Stimulated activated CD4-positive, alpha-beta T cell treated with anti-CD3 and anti-CD28 coated beads, TNF-alpha, amount 100 ng/mL, for 4 hours (primary cell): ENCODE results near the gene RABGAP1.

Source experiments
- DNase-seq, 3 experiments: peaks; one replicate each; pipeline ENCODE4 v3.0.0-alpha.2; 2020; ENCODE audit warnings: low read depth in 3 of 3

The RABGAP1 gene

DNA sequence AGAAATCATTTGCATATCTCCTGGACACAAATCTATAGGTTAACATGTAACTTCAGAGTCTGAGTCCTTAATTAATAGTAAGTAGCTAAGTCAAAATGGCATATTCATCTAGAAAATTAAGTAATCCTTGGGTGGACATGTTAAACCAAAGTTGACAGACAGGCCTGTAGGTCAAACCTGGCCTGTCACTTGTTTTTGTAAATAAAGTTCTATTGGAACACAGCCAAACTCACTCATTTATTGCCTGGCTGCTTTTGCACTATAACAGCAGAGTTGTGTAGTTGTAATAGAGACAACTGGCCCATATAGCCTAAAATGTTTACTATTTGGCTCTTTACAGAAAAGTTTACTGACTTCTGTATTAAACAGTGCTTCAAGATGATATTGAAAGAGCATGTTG is 68.1 kb downstream of the RABGAP1 start:
- DNase-seq, result no peak

DNA sequence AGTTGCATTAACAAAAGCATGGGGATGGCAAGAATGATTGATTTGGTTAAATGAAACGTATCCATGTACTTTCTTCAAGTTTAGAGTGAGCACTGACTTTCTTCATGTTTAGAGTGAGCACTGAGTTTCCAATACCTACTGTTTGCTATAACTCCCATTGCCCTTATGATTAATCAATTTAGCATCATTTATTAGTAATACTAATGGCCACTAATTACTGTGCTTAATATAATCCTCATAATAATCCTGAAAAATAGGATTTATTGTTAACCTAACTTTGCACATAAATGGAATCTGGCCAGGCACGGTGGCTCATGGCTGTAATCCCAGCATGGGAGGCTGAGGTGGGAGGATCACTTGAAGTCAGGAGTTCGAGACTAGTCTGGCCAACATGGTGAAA is 70.6 kb downstream of the RABGAP1 start:
- DNase-seq, result no peak

DNA sequence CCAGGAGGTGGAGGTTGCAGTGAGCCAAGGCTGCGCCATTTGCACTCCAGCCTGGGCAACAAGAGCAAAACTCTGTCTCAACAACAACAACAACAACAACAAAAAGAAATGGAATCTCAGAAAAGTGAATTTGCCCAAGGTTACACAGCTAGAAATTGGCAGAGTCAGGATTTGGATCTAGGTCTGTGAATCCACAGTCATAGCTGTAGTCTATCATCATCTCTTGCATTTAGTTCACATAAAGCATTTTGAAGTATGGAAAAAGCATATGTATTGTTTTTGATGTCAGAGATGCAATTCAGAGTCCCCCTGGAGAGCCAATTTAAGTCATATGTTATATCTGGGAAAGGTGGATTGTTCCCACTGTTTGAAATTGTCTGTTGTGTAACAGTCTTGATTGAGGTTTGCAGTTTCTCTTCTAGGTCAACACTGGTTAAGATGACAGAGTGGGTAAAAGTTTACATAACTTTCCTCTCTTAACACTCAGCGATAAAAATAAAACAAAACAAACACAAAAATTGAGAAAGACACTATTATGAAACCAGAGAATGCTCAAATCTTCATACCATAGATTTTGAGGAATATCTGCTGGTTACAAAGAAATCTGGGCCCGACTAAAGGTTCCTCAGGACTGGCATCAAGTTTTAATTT is 71.2 kb downstream of the RABGAP1 start:
- DNase-seq, result no peak

DNA sequence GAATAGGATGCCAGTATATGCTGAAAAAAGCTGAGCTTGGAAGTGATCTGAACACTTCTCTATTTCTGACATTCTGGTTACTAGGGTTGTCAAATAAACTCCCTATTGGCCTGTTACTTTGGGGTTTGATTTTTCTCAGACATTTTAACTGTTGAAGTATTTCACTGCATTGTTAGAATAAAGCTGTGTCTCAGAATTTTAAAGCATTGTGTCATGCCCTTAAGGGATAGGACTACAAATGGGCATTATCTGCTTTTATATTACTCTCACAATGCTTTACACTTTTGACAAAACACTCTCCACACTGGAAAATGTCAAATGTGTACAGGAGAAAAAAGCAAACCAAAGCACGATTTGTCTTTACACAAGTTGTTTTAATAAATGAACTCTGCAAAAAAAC is 75.8 kb downstream of the RABGAP1 start:
- no peak for DNase-seq

DNA sequence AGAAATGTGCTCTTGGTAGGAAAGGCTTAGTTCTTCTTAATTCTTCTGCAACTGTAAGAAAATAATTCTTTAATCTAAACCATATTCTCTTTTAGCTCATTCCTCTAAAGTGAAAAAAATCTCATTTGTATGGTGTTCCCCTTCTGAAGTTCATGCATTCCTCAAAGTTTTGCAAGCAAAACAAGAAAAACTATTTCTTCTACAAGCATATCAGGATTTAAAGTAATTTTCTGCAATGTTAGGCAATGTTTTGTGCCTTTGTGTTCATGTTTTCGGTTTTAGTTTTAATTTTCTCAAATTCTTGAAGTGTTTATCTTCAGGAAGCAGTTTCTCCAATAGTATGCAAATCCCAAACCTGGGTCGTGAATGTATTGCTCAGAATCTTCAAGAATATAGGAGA is 80.0 kb downstream of the RABGAP1 start:
- DNase-seq, result no peak

DNA sequence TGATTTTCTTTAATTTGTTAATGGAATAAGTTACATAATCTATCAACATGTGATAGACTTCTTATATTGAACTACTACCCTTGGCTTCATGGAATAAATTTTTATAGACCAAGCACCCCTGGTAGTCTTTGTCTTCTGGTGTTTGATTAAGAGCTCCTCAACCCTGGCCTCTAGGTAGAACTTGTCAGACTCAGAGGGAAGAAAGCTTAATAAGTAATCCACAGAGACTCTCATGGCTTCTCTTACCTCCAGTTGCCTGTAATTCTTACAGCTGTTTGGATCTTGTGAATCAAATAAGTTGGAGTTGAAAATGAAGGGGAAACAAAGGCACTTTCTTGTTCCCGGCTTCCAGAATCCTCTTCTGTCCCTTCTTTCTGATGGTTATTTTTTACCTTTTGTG is 85.6 kb downstream of the RABGAP1 start:
- DNase-seq, result no peak

DNA sequence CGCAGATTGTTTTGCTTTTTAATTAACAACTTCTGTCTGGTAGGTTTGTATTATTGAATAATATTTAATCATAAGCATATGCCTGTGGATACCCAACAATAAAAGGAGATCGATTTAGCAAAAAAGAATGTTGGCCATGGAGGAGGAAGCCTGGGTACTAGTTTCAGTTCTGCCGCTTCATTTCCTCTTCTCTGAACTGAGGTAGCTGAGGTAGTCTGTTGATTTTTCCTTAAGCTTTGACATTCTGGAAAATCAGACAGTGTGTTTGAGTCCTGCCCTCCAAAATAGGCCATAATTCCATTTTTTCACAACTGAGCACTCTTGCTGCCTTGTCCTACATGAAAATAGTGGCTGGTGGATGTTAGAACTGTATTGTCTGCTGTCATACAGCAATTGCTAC is 86.7 kb downstream of the RABGAP1 start:
- no peak for DNase-seq

DNA sequence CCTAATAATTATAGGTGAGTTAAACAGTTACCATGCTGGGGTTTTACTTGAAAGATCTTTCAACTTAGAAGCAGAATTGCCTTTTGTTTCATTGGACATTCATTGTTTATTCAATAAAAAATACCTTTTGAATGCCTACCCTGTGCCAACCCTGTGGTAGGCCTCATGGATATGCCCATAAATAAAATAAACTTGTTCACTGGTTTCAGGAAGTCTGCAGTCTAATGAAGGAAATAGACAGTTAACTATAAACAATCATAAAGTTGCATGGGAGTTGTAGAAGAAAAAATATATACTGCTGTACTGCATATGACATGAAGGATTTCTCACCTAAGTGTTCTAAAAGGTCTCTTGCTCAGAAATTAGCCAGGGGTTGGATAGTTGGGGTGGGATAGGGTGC is 87.3 kb downstream of the RABGAP1 start:
- no peak for DNase-seq

DNA sequence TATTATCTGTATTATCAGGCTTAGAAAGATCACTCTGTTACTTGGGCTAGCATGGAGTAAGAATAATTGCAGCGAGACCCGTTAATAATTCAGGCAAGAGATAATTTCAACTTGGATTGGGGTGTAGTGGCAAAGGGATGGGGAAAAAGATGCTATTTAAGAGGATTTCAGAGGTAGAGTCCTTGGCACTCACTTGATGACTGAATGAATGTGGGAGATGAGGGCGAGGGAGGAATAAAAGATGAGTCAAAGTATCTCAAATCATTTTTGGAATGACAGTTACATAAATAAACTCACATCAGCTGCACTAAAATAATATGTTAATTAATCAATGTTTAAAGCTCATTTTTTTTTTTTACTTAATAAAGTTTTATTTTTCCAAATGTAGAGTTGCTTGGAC is 88.2 kb downstream of the RABGAP1 start:
- DNase-seq, result no peak

DNA sequence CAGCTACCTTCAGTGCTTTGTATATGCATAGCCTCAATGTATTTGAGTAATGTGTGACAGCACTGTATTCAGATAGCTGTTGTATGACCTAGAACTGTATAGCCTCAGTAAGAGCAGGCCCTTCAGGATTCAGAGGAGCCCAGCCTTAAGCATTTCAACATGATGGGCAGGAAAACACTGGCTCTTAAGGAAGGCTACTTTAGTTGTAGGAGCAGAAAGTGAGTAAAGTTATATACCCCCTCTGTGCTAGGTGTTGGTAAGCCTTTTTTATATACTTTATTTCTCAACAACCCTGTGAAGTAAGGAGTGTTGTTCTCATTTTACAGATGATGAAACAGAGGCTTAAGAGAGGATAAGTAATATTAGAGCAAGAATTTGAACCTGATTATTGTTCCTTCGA is 91.1 kb downstream of the RABGAP1 start:
- DNase-seq, result no peak

DNA sequence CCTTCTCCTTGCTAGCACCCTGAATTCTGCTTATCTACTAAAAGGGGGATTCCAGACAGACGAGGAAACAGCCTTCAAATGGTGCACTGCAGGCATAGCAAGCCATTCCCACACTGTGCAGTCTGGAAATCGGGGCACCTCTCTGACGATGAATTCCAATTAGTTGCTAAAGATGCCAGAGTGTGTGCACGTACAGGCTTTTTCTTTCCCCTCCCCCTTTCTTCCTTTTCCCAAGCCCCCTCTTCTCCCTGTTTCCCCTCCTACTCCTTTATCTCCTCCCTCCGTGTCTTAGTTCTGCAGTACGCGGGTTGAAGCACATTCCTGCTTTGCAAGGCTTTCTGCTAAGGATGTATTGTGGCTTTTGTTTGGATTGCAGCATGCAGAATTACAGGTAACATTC is 92.5 kb downstream of the RABGAP1 start, which contains the start of gene GPR21:
GPR21 (plus strand) TSS at position 316 of the 400 bp plus-strand sequence. CDS start 900 bp downstream, outside the sequence.
- no peak for DNase-seq

DNA sequence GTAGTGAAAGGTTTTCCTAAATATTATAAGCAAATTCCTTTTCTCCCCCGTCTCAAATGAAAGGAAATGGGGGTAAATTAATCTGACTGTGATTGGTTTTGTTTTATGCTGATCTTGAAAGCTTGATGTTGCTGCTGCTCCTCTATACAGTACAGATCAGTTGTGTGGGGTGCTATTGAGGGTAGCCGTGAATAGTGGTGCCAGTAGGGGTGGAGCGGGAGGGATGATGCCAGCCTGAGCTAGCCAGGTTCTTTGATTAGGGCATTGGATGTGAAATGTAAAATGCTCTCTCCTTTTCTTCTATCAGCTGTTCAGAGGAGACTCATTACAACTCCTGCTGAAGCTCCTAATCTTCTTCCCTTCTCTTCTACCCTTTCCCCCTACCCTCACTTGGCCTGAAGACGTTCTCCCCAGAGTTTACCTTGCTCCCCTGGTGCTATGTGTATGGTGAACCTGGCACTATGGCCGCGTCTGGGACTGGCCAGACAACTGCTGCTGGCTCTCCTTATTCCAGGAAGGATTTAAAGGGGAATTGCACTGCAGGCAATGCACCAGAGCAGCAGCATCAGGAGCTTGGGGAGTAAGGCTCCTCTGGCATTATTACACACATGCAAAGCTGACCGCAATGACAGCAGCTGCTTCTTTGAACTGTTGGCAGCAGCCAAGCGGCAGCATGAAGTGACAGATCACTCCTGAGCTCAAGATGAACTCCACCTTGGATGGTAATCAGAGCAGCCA is 93.2 kb downstream of the RABGAP1 start:
- no peak for DNase-seq

DNA sequence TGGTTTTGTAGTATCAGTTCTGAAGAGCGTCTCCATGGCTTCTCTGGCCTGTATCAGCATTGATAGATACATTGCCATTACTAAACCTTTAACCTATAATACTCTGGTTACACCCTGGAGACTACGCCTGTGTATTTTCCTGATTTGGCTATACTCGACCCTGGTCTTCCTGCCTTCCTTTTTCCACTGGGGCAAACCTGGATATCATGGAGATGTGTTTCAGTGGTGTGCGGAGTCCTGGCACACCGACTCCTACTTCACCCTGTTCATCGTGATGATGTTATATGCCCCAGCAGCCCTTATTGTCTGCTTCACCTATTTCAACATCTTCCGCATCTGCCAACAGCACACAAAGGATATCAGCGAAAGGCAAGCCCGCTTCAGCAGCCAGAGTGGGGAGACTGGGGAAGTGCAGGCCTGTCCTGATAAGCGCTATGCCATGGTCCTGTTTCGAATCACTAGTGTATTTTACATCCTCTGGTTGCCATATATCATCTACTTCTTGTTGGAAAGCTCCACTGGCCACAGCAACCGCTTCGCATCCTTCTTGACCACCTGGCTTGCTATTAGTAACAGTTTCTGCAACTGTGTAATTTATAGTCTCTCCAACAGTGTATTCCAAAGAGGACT is 94.2 kb downstream of the RABGAP1 start:
- no peak for DNase-seq

DNA sequence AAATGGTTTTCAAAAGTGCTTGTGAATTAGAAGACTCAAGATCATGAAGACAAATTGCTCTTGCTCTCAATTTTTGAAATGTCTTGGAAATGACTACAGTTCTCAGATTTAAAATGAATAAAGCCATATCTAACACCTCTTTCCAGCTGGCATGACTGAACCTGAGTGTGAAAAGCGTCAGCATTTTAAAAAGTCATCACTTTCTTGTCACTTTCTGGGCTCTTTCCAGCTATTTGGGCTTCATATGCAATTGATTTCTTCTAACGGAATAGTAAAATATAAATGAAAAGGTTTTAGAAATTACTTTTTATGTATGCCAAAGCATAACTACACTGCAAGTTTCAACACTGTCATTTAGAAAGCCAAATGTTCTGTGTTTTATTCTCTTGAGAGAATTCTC is 95.0 kb downstream of the RABGAP1 start:
- no peak for DNase-seq

DNA sequence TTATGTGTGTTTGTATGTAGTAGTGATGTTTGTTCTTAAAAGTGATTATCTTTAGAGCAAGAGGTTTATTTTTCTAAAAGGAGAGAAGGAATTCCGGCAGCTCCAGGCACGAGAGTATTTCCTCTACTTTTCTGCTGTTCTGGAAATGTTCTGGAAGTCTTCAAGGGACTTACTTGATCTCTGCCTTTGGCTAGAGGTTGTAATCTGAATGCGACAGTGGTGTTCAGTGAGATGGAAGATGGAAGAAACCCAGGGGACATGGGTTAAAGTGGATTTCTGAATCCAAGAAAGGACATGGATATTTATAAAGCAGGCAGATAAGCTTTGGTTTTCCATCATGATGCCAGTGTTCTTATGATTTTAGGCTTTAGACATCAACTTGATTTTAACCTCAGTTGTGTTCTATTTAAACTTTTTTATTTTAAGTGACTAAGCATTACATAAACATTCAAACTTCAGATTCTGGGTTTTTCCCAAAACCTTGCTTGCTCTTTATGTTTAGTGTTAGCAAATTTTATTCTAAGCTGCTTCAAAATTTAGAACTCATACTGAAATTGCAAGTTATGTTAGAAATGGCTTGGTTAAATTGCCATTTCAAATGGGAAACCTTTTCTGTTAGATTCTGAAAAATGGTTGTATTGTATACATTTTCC is 96.2 kb downstream of the RABGAP1 start:
- DNase-seq, result no peak

DNA sequence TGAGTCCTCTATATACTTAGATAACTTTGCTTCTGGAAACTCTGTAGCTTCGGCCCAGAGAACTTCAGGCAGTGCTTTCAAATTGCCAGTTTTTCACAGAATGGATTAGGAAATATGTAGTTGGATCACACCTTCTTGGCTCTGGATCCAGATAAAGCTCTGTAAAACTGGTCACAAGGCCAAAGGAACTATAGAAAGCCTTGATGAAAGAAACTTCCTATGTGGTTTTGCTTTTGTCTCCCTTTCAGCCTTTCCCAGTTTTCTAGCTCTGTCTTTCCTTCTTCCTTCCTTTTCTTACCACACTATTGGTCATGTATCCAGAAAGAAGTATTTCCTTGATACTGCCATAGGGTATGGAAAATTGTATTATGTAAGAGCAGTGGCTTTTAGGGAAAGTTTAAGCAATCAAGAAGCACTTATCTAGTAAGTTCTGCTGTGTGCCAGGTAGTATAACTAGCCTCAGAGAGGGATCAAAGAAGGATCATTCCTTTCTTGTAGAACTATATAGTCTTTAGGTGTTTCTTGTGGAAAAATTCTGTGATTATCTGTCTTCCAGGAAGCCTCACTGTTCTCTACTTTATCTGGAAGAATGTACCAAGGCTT is 98.9 kb downstream of the RABGAP1 start:
- DNase-seq, result no peak

DNA sequence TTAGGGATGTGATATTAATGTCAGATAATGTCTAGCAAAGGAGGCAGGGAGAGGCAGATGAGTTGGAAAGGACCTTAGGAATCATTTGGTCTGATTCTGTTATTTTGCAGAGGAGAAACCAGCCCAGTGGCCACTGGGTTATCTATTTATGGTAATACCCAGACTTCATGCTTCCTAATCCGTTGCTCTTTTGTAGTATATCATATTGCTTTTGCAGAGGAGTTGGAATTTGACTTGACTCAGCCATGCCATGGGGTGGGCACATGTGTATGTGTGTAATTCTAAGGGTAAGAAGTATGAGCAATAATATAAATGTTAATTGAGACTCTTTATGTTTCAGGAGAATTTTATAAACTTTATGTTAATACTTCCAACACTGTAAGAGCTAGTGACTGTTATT is 100.0 kb downstream of the RABGAP1 start:
- DNase-seq, result no peak

DNA sequence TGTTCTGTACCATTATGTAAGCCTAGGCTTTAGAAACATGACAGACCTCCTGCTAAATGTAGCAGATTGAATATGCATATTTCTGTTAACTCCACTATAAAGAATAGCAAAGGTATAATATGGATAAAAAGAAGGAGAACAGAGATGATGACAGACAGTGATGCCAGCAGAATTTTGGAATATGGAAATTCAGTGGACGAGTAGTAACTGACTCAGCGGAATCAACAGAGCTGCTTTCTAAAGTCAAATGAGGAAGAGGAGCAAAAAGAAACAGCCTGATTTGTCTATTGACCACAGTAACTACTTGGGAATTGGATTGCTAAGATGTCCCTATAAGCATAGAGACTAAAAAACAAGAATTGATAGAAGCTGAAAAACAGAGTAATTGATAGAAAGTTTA is 100.7 kb downstream of the RABGAP1 start:
- DNase-seq, result no peak

DNA sequence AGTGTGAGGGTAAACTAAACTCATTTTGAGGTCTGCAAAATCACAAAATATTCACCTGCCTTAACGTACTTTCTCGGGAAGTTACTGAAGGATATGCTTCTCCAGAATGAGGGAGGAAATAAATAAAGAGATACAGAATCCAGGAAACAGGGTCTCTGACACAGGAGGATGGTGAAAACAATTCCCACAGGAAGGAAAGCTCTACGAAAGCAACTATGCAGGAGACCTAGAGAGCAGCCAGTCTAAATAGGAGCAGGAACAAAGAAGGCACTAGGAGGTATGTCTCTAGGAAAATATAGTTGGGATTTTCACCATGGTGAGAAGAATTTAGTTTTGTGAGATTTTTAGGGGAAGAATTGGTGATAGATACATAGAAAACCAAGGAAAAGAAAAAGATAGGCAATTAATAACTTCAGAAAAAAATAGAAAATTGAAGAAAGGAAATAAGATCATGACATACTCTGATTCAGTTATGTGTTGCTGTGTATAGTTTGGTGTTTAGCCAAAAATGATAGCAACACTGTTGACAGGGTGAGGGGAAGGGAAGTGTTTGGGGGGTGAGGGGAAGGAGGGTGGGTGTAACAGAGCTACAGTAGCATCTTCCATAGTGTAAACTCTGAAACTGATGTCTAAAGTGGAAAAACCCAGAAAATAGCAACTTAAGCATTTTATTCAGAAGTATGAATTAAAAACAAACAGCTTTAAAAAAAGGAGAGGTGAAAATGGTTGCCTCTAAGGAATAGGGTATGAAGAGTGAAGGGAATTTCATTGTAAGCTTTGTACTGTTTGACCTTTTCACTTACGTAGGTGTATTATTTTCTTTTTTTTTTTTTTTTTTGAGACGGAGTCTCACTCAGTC is 102.5 kb downstream of the RABGAP1 start:
- DNase-seq, result no peak

DNA sequence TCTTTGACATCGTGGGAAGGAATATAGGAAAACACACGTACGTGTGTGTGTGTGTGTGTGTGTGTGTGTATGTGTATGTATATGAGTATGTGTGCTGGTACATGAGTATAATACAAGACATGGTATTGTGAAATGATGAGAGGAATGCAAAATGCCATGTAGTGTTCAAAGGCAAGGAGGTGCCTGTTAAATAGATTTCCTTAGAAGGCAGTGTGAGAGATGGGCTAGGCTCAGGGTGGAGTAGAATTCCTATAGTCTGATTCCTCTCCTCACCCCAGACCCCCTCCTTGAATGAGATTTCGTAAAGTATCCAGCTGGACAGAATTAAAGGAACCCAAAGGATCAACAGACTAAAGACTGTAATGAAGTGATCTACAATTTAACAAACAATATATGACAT is 103.8 kb downstream of the RABGAP1 start:
- DNase-seq, result no peak
